Vein endothelial cell (primary cell): ENCODE results near the gene ZNF276. TPM values are rescaled to one million over a fixed set of nuclear protein-coding genes. Genes with fewer than 3 reads are reported as not detected.

Experiments
- total RNA-seq: library from RNA; depleted of rRNA; stranded (reverse); fragments of >200 nt; gene quantifications from 2 replicates; pipeline ENCODE4 v1.2.3, GENCODE V29; 2012

The ZNF276 gene, protein sequence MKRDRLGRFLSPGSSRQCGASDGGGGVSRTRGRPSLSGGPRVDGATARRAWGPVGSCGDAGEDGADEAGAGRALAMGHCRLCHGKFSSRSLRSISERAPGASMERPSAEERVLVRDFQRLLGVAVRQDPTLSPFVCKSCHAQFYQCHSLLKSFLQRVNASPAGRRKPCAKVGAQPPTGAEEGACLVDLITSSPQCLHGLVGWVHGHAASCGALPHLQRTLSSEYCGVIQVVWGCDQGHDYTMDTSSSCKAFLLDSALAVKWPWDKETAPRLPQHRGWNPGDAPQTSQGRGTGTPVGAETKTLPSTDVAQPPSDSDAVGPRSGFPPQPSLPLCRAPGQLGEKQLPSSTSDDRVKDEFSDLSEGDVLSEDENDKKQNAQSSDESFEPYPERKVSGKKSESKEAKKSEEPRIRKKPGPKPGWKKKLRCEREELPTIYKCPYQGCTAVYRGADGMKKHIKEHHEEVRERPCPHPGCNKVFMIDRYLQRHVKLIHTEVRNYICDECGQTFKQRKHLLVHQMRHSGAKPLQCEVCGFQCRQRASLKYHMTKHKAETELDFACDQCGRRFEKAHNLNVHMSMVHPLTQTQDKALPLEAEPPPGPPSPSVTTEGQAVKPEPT
- total RNA-seq = 24.1 and 27.1 TPM in 2 replicates

DNA sequence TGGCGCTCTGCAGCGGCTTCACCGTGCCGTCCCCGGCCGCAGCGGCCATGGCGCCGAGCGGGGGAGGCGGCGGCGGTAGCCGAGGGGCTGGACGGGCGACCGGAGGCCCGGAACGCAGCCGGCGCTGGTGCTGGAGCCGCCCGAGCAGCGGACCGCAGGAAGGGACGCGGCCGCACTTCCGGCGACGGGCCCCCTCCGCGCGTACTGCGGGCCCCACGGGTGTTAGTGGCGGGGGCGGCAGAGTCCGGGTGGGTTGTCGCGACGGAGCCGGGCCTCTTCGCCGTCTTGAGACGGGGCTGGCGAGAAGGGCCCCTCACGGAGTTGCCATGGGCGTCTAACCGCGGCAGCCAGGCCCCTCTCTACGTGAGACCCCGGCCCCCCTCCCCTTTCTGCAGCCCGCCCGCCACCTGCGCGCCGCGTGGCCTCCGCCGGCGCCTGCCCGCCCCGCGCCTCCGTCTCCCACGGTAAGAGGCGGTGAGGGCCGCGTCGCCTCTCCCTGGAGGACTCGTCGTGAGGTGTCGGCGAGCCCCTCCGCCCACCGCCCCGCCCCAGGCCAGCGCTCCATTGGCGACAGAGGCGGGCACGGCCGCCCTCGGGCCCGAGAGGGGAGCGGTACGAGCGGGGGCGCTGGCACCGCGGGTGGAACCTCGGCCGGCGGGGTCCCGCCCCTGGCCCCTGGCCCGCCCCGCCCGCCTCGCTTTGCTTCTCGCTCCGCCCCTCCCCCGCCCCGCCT is at the start of gene ZNF276, which contains the start of gene VPS9D1:
Gene ZNF276 (plus strand): TSS at position 725 of the 733 bp plus-strand sequence. CDS start 104 bp downstream, outside the sequence.
Gene VPS9D1 (minus strand): TSS at position 86 of the 733 bp plus-strand sequence. CDS start 37 bp downstream, at position 49.

DNA sequence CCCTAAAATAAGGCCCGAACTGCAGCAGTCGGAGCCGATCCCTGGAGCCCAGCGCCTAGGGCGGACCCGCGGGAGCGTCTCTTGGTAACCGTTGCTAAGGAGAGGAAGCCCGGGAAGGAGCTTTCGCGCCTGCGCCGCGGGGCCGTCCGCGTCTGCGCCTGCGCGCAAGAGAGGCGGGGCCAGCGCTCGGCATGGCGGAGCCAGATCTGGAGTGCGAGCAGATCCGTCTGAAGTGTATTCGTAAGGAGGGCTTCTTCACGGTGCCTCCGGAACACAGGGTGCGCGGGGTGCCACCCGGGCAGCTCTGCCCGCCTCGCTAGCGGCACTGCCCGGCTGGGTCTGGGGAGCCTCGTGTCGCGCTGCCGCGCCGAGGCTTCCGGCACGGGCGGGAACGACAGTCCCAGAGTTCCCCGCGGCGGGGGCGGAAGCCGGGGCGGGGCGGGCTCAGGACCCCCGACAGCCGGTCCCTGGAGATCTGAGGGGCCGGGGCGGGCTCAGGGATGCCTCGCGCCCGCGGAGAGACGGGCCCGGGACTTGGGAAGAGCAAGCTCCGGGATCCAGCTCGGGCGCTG is 34.7 kb upstream of the ZNF276 start, which contains the start of gene CDK10:
Gene CDK10 (plus strand): TSS at position 170 of the 572 bp plus-strand sequence. CDS start 22 bp downstream, at position 192.

DNA sequence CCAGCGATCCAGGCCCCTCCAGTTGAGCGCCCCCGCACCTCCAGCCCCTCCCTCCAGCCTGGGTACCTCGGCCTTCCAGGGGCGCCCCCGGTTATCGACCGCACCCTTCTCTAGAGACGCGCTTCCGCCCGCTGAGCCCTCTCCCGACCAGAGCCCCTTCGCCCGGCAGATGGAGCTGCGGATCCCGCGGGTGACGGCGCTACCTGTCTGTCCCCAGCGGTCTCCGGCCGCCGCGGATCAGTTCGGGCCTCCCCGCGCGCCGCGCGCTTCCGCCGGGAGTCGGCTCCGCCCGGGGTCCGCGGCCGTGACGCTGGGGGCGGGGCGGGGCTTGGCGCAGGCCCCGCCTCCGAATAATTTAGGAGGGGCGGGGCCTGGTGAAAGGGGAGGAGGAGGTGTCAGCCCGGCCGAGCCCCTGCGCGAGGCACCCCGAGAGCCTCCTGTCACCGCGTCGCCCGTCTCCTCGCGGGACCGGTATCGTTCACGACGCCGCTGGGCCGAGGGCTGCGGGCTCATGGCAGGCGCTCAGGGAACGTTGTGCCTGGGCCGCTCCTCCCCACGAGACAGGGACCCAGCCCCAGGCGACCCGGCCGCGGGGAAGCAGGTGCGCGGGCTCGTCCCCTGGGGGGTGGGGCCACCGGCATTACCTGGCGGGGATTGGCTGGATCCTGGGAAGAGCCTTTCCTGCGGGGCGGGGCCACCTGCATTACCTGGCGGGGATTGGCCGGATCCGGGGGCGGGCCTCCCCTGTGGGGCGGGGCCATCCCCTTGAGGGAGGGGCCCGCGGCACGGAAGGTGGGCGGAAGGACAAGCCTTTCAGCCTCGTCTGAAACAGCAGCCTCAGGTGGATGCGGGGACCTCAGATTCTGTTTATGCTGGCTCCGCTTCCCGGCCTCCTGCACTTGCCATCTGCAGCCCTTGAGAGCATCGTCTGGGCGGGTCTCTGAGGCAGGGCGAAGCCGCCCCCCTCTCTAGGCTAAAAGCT is 19.6 kb upstream of the ZNF276 start, which contains the start of gene SPATA2L:
Gene SPATA2L (minus strand): TSS at position 281 of the 982 bp plus-strand sequence. CDS start 473 bp downstream, outside the sequence.

Other genes starting within 250 kb of the ZNF276 start
- 103 and 105 TPM in 2 replicates for gene ANKRD11, start 231.0 kb upstream of the ZNF276 start, total RNA-seq
- gene SPG7, start 213.1 kb upstream of the ZNF276 start, total RNA-seq = 126 and 142 TPM in 2 replicates
- 2,457 and 3,062 TPM in 2 replicates for gene RPL13, start 160.9 kb upstream of the ZNF276 start, total RNA-seq
- 2.1 and 7.8 TPM in 2 replicates for gene CPNE7, start 145.8 kb upstream of the ZNF276 start, total RNA-seq
- 0.10 and 0.33 TPM in 2 replicates for gene DPEP1, start 107.9 kb upstream of the ZNF276 start, total RNA-seq
- 123 and 163 TPM in 2 replicates for gene CHMP1A, start 63.8 kb upstream of the ZNF276 start, total RNA-seq
- 2.9 and 3.7 TPM in 2 replicates for gene SPATA33, start 63.7 kb upstream of the ZNF276 start, total RNA-seq
- 43.4 and 44.2 TPM in 2 replicates for gene CDK10, start 34.8 kb upstream of the ZNF276 start, total RNA-seq
- 22.4 and 25.2 TPM in 2 replicates for gene SPATA2L, start 19.8 kb upstream of the ZNF276 start, total RNA-seq
- gene VPS9D1, start 639 bp upstream of the ZNF276 start, total RNA-seq = 8.0 and 14.7 TPM in 2 replicates
- 18.0 and 26.7 TPM in 2 replicates for gene FANCA, start 95.1 kb downstream of the ZNF276 start, total RNA-seq
- 0.65 and 1.1 TPM in 2 replicates for gene SPIRE2, start 106.9 kb downstream of the ZNF276 start, total RNA-seq
- gene TCF25, start 152.1 kb downstream of the ZNF276 start, total RNA-seq = 183 and 223 TPM in 2 replicates
- 2.3 and 3.5 TPM in 2 replicates for gene MC1R, start 197.3 kb downstream of the ZNF276 start, total RNA-seq
- gene TUBB3, start 201.8 kb downstream of the ZNF276 start, total RNA-seq = 251 TPM in 2 replicates
- 85.9 and 93.4 TPM in 2 replicates for gene DEF8, start 227.2 kb downstream of the ZNF276 start, total RNA-seq